Activated T-cell treated with anti-CD3 and anti-CD28 coated beads for 24 hours (primary cell): Measurements from ENCODE around the gene PROZ.

Source experiments
- DNase-seq: peaks from one replicate; pipeline ENCODE4 v3.0.0-alpha.2; 2020; ENCODE audit warnings: low read depth

The PROZ gene

GRCh38 chr13:113120300-113121182 lies 37.9 kb upstream of the PROZ start:
- no peak for DNase-seq

GRCh38 chr13:113121183-113121927 lies 37.1 kb upstream of the PROZ start:
- no peak for DNase-seq

GRCh38 chr13:113121928-113122471 lies 36.4 kb upstream of the PROZ start:
- no peak for DNase-seq

- no peak for DNase-seq
Observed at GRCh38 chr13:113122550-113123225, 35.8 kb upstream of the PROZ start, which contains the start of gene F10. TSS of gene F10 (plus strand) at chr13:113122799. CDS start at chr13:113122856, 57 bp downstream.

GRCh38 chr13:113123226-113124201 lies 34.9 kb upstream of the PROZ start:
- no peak for DNase-seq

- DNase-seq = no peak
Observed at GRCh38 chr13:113124211-113124970, 34.1 kb upstream of the PROZ start.

GRCh38 chr13:113125506-113126264 lies 32.8 kb upstream of the PROZ start:
- DNase-seq = no peak

- DNase-seq = no peak
Observed at GRCh38 chr13:113126265-113127150, 31.9 kb upstream of the PROZ start.

GRCh38 chr13:113129480-113129879 lies 29.0 kb upstream of the PROZ start:
- DNase-seq = no peak

- peak; percentile 22 for DNase-seq
Observed at GRCh38 chr13:113129921-113130750, 28.3 kb upstream of the PROZ start.

- DNase-seq = no peak
Observed at GRCh38 chr13:113135281-113135760, 23.1 kb upstream of the PROZ start.

GRCh38 chr13:113137691-113138298 lies 20.7 kb upstream of the PROZ start:
- no peak for DNase-seq

GRCh38 chr13:113138792-113139551 lies 19.5 kb upstream of the PROZ start:
- no peak for DNase-seq

- DNase-seq = no peak
Observed at GRCh38 chr13:113139577-113139976, 18.9 kb upstream of the PROZ start.

GRCh38 chr13:113140677-113141600 lies 17.5 kb upstream of the PROZ start:
- DNase-seq = no peak
